Peyer's patch (tissue), 4 donors: ENCODE data around the gene TCF3. TPM values are rescaled to one million over a fixed set of nuclear protein-coding genes. Genes with fewer than 3 reads are reported as not detected.
A peak's percentile ranks its signal among the peaks of the same experiment; 100 is the strongest.

Experiments
- DNase-seq, 3 donors: peaks; one replicate each; pipeline ENCODE4 v3.0.0-alpha.2; 2017 to 2019
- H3K27ac ChIP-seq, 4 donors: fragments of 200-600 bp; sonication (generic); one replicate each; pipeline ENCODE4 v1.5.1; 2016 to 2019
- H3K27me3 ChIP-seq, 2 donors: fragments of 200-600 bp; sonication (generic); one replicate each; pipeline ENCODE4 v1.5.1; 2019
- H3K36me3 ChIP-seq, 3 donors: fragments of 200-600 bp; sonication (generic); one replicate each; pipeline ENCODE4 v1.5.1; 2016 to 2019
- H3K4me1 ChIP-seq, 4 donors: fragments of 200-600 bp; sonication (generic); one replicate each; pipeline ENCODE4 v1.5.1; 2016 to 2019
- H3K4me3 ChIP-seq, 4 donors: fragments of 200-600 bp; sonication (generic); 1 replicate in 3 of 4; 2 replicates in 1 of 4; pipeline ENCODE4 v1.5.1; 2016 to 2019; ENCODE audit warnings: mild to moderate bottlenecking in 1 of 4
- H3K9me3 ChIP-seq, 4 donors: fragments of 200-600 bp; sonication (generic); one replicate each; pipeline ENCODE4 v1.5.1; 2016 to 2019; ENCODE audit warnings: mild to moderate bottlenecking in 1 of 4
- CTCF ChIP-seq, 6 experiments: fragments of 450-650 bp in 4 of 6; fragments of 200-600 bp in 2 of 6; sonication (generic) in 1 of 6; IDR thresholded peaks; one replicate each; pipeline ENCODE4 v1.5.1; 2017 to 2019; ENCODE audit warnings: antibody characterized with exemption in 6 of 6, mild to moderate bottlenecking in 3 of 6, moderate library complexity in 1 of 6
- POLR2A ChIP-seq, 2 donors: fragments of 450-650 bp; IDR thresholded peaks; one replicate each; pipeline ENCODE4 v1.5.1; 2017; ENCODE audit warnings: antibody characterized with exemption in 2 of 2, mild to moderate bottlenecking in 2 of 2, moderate library complexity in 2 of 2
- total RNA-seq, 4 donors: library from RNA; depleted of rRNA; stranded (reverse); fragments of >200 nt; gene quantifications; one replicate each; pipeline ENCODE4 v1.1.0, GENCODE V29; 2016

TCF3 gene
- total RNA-seq, 4 donors from 2014 or later: 49.2 to 112 (median 80.3) TPM

- DNase-seq: peak in 1 of 3 donors; percentile 49
- Histone ChIP-seq H3K9me3 (no peaks in the 10 kb centered on the region), H3K4me3 (peak overlapping the region; percentile 59 to 87 (median 78)), H3K27ac (peak overlapping the region; percentile 92 to 100 (median 96)), H3K27me3 (no peaks in the 10 kb centered on the region), H3K36me3 (peaks cover 0 to 14% (median 0%) of the 10 kb centered on the region in 3 donors), H3K4me1 (peaks cover 0 to 33% (median 10%) of the 10 kb centered on the region in 4 donors)
- TF ChIP-seq POLR2A (IDR thresholded peaks at IDR 0.05): no peak
- no peak for TF ChIP-seq CTCF (IDR thresholded peaks at IDR 0.05)
Observed at GRCh38 chr19:1591421-1592023, 60.9 kb downstream of the TCF3 start.

- Histone ChIP-seq H3K4me3 (peak overlapping the region; percentile 59 to 87 (median 78)), H3K4me1 (peaks cover 0 to 33% (median 10%) of the 10 kb centered on the region in 4 donors), H3K27ac (peak overlapping the region in 2 of 4 donors; percentile 92 to 98), H3K36me3 (peaks cover 0 to 7% (median 0%) of the 10 kb centered on the region in 3 donors), H3K27me3 (no peaks in the 10 kb centered on the region), H3K9me3 (no peaks in the 10 kb centered on the region)
- DNase-seq: peak in 1 of 3 donors; percentile 49
- TF ChIP-seq POLR2A (IDR thresholded peaks at IDR 0.05) (no peak), CTCF (IDR thresholded peaks at IDR 0.05) (peak in 1 of 6 experiments; percentile 8)
Observed at GRCh38 chr19:1590641-1591397, 61.6 kb downstream of the TCF3 start.

GRCh38 chr19:1587872-1588271 is 64.5 kb downstream of the TCF3 start:
- H3K27me3 ChIP-seq: no peaks in the 10 kb centered on the region
- TF ChIP-seq CTCF (IDR thresholded peaks at IDR 0.05) (no peak), POLR2A (IDR thresholded peaks at IDR 0.05) (no peak)
- no peak for DNase-seq
- H3K4me3 ChIP-seq: no peak overlapping the region
- peaks cover 0 to 27% (median 10%) of the 10 kb centered on the region in 4 donors for H3K4me1 ChIP-seq
- no peak overlapping the region for H3K27ac ChIP-seq
- H3K36me3 ChIP-seq: peaks cover 0 to 15% (median 0%) of the 10 kb centered on the region in 3 donors
- H3K9me3 ChIP-seq: no peaks in the 10 kb centered on the region

- no peak for TF ChIP-seq CTCF (IDR thresholded peaks at IDR 0.05)
- TF ChIP-seq POLR2A (IDR thresholded peaks at IDR 0.05): no peak
- peaks cover 0 to 41% (median 0%) of the 10 kb centered on the region in 3 donors for H3K36me3 ChIP-seq
- DNase-seq: no peak
Observed at GRCh38 chr19:1585243-1585580, 67.2 kb downstream of the TCF3 start.

GRCh38 chr19:1584500-1585242 is 67.7 kb downstream of the TCF3 start:
- H3K4me3 ChIP-seq: no peak overlapping the region
- peaks cover 0 to 10% (median 0%) of the 10 kb centered on the region in 4 donors for H3K4me1 ChIP-seq
- TF ChIP-seq POLR2A (IDR thresholded peaks at IDR 0.05) (no peak), CTCF (IDR thresholded peaks at IDR 0.05) (no peak)
- H3K36me3 ChIP-seq: peaks cover 0 to 47% (median 0%) of the 10 kb centered on the region in 3 donors
- H3K27ac ChIP-seq: no peak overlapping the region
- DNase-seq: no peak
- H3K9me3 ChIP-seq: no peaks in the 10 kb centered on the region
- no peaks in the 10 kb centered on the region for H3K27me3 ChIP-seq

More at GRCh38 chr19:1585243-1585580, 67.2 kb downstream of the TCF3 start:
- no peaks in the 10 kb centered on the region for H3K27me3 ChIP-seq
- no peak overlapping the region for H3K27ac ChIP-seq
- H3K4me3 ChIP-seq: no peak overlapping the region
- peaks cover 0 to 14% (median 0%) of the 10 kb centered on the region in 4 donors for H3K4me1 ChIP-seq
- no peaks in the 10 kb centered on the region for H3K9me3 ChIP-seq
